DND-41 (cell line): ENCODE results near the gene PLCB3.

Source experiments
- CTCF ChIP-seq: IDR thresholded peaks from 2 replicates; pipeline ENCODE4 v1.5.1; 2012; ENCODE audit warnings: borderline replicate concordance, low read length, moderate library complexity, mild to moderate bottlenecking; ENCODE audit not compliant: poor library complexity, severe bottlenecking; ENCODE audit errors: extremely low read depth
- EZH2 ChIP-seq: IDR thresholded peaks from 3 replicates; pipeline ENCODE4 v1.6.1; 2012; ENCODE audit warnings: borderline replicate concordance, low read depth, mild to moderate bottlenecking, moderate library complexity, low read length, inconsistent platforms; ENCODE audit not compliant: severe bottlenecking

GRCh38 chr11:64223001-64223651, 28.2 kb upstream of the PLCB3 start:
- TF ChIP-seq CTCF (no peak), EZH2 (no peak)
